T-helper 1 cell treated with Interleukin-12 subunit alpha and Interleukin-12 subunit beta and Interleukin-4 antibody, amounts not matched to agents 30 ng/mL and 1 ng/mL, for 36 hours (primary cell): ENCODE data around the gene SLC25A1. TPM values are rescaled to one million over a fixed set of nuclear protein-coding genes. Genes with fewer than 3 reads are reported as not detected.
"Not testable (repeated sequence)": the region's sequence is repeated elsewhere in the genome, so short reads cannot be mapped to it uniquely, and the experiment has no call there.

ENCODE experiments used
- intact Hi-C: fragments of 100-400 bp; cut with micrococcal nuclease; formaldehyde crosslinking; loops from one replicate; pipeline ENCODE4 v1.15.1; 2024
- total RNA-seq: library from RNA; stranded (reverse); gene quantifications from 2 replicates; pipeline ENCODE4 v1.2.3, GENCODE V29; 2022

SLC25A1 gene
- total RNA-seq, 1 donor from 2014 or later = 32.0 TPM

- intact Hi-C loops = no loop called here
Observed at GRCh38 chr22:19168088-19168890, 10.2 kb downstream of the SLC25A1 start.

GRCh38 chr22:19167106-19167869 is 11.2 kb downstream of the SLC25A1 start:
- intact Hi-C loops = no loop called here

GRCh38 chr22:19166421-19166820 is 12.1 kb downstream of the SLC25A1 start:
- intact Hi-C loops = no loop called here

- intact Hi-C loops = no loop called here
Observed at GRCh38 chr22:19164425-19164824, 14.1 kb downstream of the SLC25A1 start.

GRCh38 chr22:19158649-19159048 is 19.9 kb downstream of the SLC25A1 start:
- intact Hi-C loops = not testable (repeated sequence)

- intact Hi-C loops = not testable (repeated sequence)
Observed at GRCh38 chr22:19156109-19156508, 22.4 kb downstream of the SLC25A1 start.

GRCh38 chr22:19152942-19153883 is 25.3 kb downstream of the SLC25A1 start:
- intact Hi-C loops = no loop called here

- intact Hi-C loops = no loop called here
Observed at GRCh38 chr22:19151329-19152191, 27.0 kb downstream of the SLC25A1 start.

- intact Hi-C loops = no loop called here
Observed at GRCh38 chr22:19150482-19151328, 27.8 kb downstream of the SLC25A1 start.

GRCh38 chr22:19149991-19150390 is 28.5 kb downstream of the SLC25A1 start, which contains the start of gene GSC2:
TSS of gene GSC2 (minus strand) at chr22:19150292. CDS start at chr22:19150283, 9 bp downstream.
- intact Hi-C loops = loop anchor here (10.0 kb wide), 1 partner anchor 705 kb away; the partner anchor contains the start of genes GNB1L and RTL10

GRCh38 chr22:19149047-19149883 is 29.3 kb downstream of the SLC25A1 start:
- intact Hi-C loops = loop anchor here (10.0 kb wide), 1 partner anchor 706 kb away; the partner anchor contains the start of genes GNB1L and RTL10

GRCh38 chr22:19148417-19149046 is 30.0 kb downstream of the SLC25A1 start:
- intact Hi-C loops = loop anchor here (10.0 kb wide), 1 partner anchor 706 kb away; the partner anchor contains the start of genes GNB1L and RTL10

GRCh38 chr22:19147195-19147780 is 31.2 kb downstream of the SLC25A1 start:
- intact Hi-C loops = loop anchor here (10.0 kb wide), 1 partner anchor 708 kb away; the partner anchor contains the start of genes GNB1L and RTL10

- intact Hi-C loops = loop anchor here (10.0 kb wide), 1 partner anchor 708 kb away; the partner anchor contains the start of genes GNB1L and RTL10
Observed at GRCh38 chr22:19146215-19146968, 32.1 kb downstream of the SLC25A1 start.

GRCh38 chr22:19143967-19144400 is 34.6 kb downstream of the SLC25A1 start:
- intact Hi-C loops = loop anchor here (1.0 to 10.0 kb wide), 11 partner anchors 22 to 973 kb away; partner anchors contain the start of genes C22orf39, CDC45, CLTCL1 and DGCR2

- intact Hi-C loops = loop anchor here (10.0 kb wide), 1 partner anchor 712 kb away; the partner anchor contains the start of genes GNB1L and RTL10
Observed at GRCh38 chr22:19143212-19143611, 35.3 kb downstream of the SLC25A1 start.
